Thymus (tissue), 11 donors: ENCODE measurements around the gene SUSD3. TPM values are rescaled to one million over a fixed set of nuclear protein-coding genes. Genes with fewer than 3 reads are reported as not detected.

Experiments
- DNase-seq, 9 donors: peaks; one replicate each; pipeline ENCODE4 v3.0.0-alpha.2; 2013; ENCODE audit warnings: low spot score in 9 of 9, low read depth in 6 of 9, missing footprints in 1 of 9
- H3K27ac ChIP-seq, 2 donors: one replicate each; pipeline ENCODE4 v1.5.1; 2013; ENCODE audit warnings: control low read depth in 1 of 2, low read depth in 1 of 2, low read length in 1 of 2, mild to moderate bottlenecking in 1 of 2, moderate library complexity in 1 of 2
- H3K27me3 ChIP-seq, 2 donors: one replicate each; pipeline ENCODE4 v1.5.1; 2013; ENCODE audit warnings: low read length in 1 of 2; ENCODE audit not compliant: control insufficient read depth in 2 of 2, insufficient read depth in 1 of 2
- H3K36me3 ChIP-seq, 2 donors: one replicate each; pipeline ENCODE4 v1.5.1; 2013; ENCODE audit warnings: low read length in 1 of 2, mild to moderate bottlenecking in 1 of 2, moderate library complexity in 1 of 2; ENCODE audit not compliant: control insufficient read depth in 2 of 2, insufficient read depth in 2 of 2
- H3K4me1 ChIP-seq, 2 donors: one replicate each; pipeline ENCODE4 v1.5.1; 2013; ENCODE audit warnings: low read length in 2 of 2; ENCODE audit not compliant: control insufficient read depth in 2 of 2, insufficient read depth in 2 of 2
- H3K4me3 ChIP-seq, 2 donors: one replicate each; pipeline ENCODE4 v1.5.1; 2013; ENCODE audit warnings: low read length in 2 of 2, control low read depth in 1 of 2, mild to moderate bottlenecking in 1 of 2
- H3K9me3 ChIP-seq, 2 donors: one replicate each; pipeline ENCODE4 v1.5.1; 2013; ENCODE audit warnings: low read length in 1 of 2, mild to moderate bottlenecking in 1 of 2; ENCODE audit not compliant: control insufficient read depth in 2 of 2, insufficient read depth in 1 of 2
- WGBS: extraction: QIAGEN DNeasy Blood & Tissue Kit; methylation state at CpG from one replicate; pipeline ENCODE4 v1.1.7; 2013; 5-methylcytosine and 5-hydroxymethylcytosine counted together
- polyA plus RNA-seq: library from polyadenylated mRNA; stranded (reverse); fragments of 200-250 nt; gene quantifications from one replicate; pipeline ENCODE4 v1.2.3, GENCODE V29; 2013
- total RNA-seq: library from RNA; stranded (reverse); fragments of 120-200 nt; gene quantifications from one replicate; pipeline ENCODE4 v1.2.4, GENCODE V29; 2013
- donor health status: healthy.

Gene SUSD3
- total and polyA plus RNA-seq, 2 donors: 31.0 to 43.8 TPM

GRCh38 chr9:93084471-93084881 lies 26.0 kb downstream of the SUSD3 start:
- DNase-seq: no peak
- peaks cover 2 to 3% of the 10 kb centered on the region in 2 donors for H3K9me3 ChIP-seq
- 99% methylated on average over 6 of the region's 6 CpGs for WGBS
- H3K4me1 ChIP-seq: peaks cover 5 to 11% of the 10 kb centered on the region in 2 donors
- no peak overlapping the region for H3K27ac ChIP-seq
- peaks cover 38 to 39% of the 10 kb centered on the region in 2 donors for H3K36me3 ChIP-seq
- H3K4me3 ChIP-seq: no peak overlapping the region
- H3K27me3 ChIP-seq: no peaks in the 10 kb centered on the region

- H3K36me3 ChIP-seq: peaks cover 35 to 36% of the 10 kb centered on the region in 2 donors
- no peak for DNase-seq
- peaks cover 2 to 3% of the 10 kb centered on the region in 2 donors for H3K9me3 ChIP-seq
- H3K4me3 ChIP-seq: no peak overlapping the region
- H3K27me3 ChIP-seq: no peaks in the 10 kb centered on the region
- WGBS: 97% methylated on average over 4 of the region's 4 CpGs
- H3K27ac ChIP-seq: no peak overlapping the region
- peaks cover 5 to 11% of the 10 kb centered on the region in 2 donors for H3K4me1 ChIP-seq
Measured at GRCh38 chr9:93085676-93086075, 27.2 kb downstream of the SUSD3 start.

GRCh38 chr9:93086447-93087224 lies 28.1 kb downstream of the SUSD3 start:
- 94% methylated on average over 8 of the region's 8 CpGs for WGBS
- peaks cover 5 to 11% of the 10 kb centered on the region in 2 donors for H3K4me1 ChIP-seq
- peaks cover 2 to 3% of the 10 kb centered on the region in 2 donors for H3K9me3 ChIP-seq
- H3K27ac ChIP-seq: no peak overlapping the region
- H3K4me3 ChIP-seq: no peak overlapping the region
- no peaks in the 10 kb centered on the region for H3K27me3 ChIP-seq
- no peak for DNase-seq
- H3K36me3 ChIP-seq: peaks cover 26 to 29% of the 10 kb centered on the region in 2 donors

GRCh38 chr9:93087971-93088655 lies 29.6 kb downstream of the SUSD3 start:
- no peaks in the 10 kb centered on the region for H3K27me3 ChIP-seq
- H3K36me3 ChIP-seq: peaks cover 24 to 25% of the 10 kb centered on the region in 2 donors
- H3K4me3 ChIP-seq: no peak overlapping the region
- DNase-seq: no peak
- H3K27ac ChIP-seq: no peak overlapping the region
- H3K4me1 ChIP-seq: peaks cover 2 to 15% of the 10 kb centered on the region in 2 donors
- WGBS: 99% methylated on average over 12 of the region's 12 CpGs
- H3K9me3 ChIP-seq: peaks cover 2 to 3% of the 10 kb centered on the region in 2 donors

GRCh38 chr9:93088656-93089015 lies 30.1 kb downstream of the SUSD3 start:
- Histone ChIP-seq H3K4me1 (peaks cover under 1 to 16% of the 10 kb centered on the region in 2 donors), H3K4me3 (no peak overlapping the region), H3K36me3 (peaks cover 24 to 25% of the 10 kb centered on the region in 2 donors), H3K27ac (no peak overlapping the region), H3K27me3 (no peaks in the 10 kb centered on the region), H3K9me3 (peaks cover 2 to 3% of the 10 kb centered on the region in 2 donors)
- DNase-seq: no peak
- WGBS: 96% methylated on average over 4 of the region's 4 CpGs

- H3K4me3 ChIP-seq: no peak overlapping the region
- DNase-seq: no peak
- H3K27me3 ChIP-seq: no peaks in the 10 kb centered on the region
- peaks cover 2 to 3% of the 10 kb centered on the region in 2 donors for H3K9me3 ChIP-seq
- 97% methylated on average over 5 of the region's 5 CpGs for WGBS
- peaks cover 23 to 24% of the 10 kb centered on the region in 2 donors for H3K36me3 ChIP-seq
- H3K27ac ChIP-seq: no peak overlapping the region
- H3K4me1 ChIP-seq: peaks cover 3 to 20% of the 10 kb centered on the region in 2 donors
Measured at GRCh38 chr9:93089024-93089423, 30.5 kb downstream of the SUSD3 start.

- no peak overlapping the region for H3K27ac ChIP-seq
- peaks cover 2 to 3% of the 10 kb centered on the region in 2 donors for H3K9me3 ChIP-seq
- no peaks in the 10 kb centered on the region for H3K27me3 ChIP-seq
- H3K4me3 ChIP-seq: no peak overlapping the region
- peaks cover 6 to 25% of the 10 kb centered on the region in 2 donors for H3K4me1 ChIP-seq
- H3K36me3 ChIP-seq: peaks cover 18 to 22% of the 10 kb centered on the region in 2 donors
- WGBS: 97% methylated on average over 12 of the region's 12 CpGs
- DNase-seq: no peak
Measured at GRCh38 chr9:93089481-93089991, 31.0 kb downstream of the SUSD3 start.

GRCh38 chr9:93090091-93090655 lies 31.7 kb downstream of the SUSD3 start:
- Histone ChIP-seq H3K27me3 (no peaks in the 10 kb centered on the region), H3K27ac (no peak overlapping the region), H3K4me3 (no peak overlapping the region), H3K4me1 (peaks cover 12 to 32% of the 10 kb centered on the region in 2 donors), H3K9me3 (peaks cover 2 to 3% of the 10 kb centered on the region in 2 donors), H3K36me3 (peaks cover 13 to 17% of the 10 kb centered on the region in 2 donors)
- 98% methylated on average over 8 of the region's 8 CpGs for WGBS
- no peak for DNase-seq

GRCh38 chr9:93091056-93091452 lies 32.6 kb downstream of the SUSD3 start:
- H3K4me3 ChIP-seq: no peak overlapping the region
- H3K27me3 ChIP-seq: no peaks in the 10 kb centered on the region
- H3K9me3 ChIP-seq: no peaks in the 10 kb centered on the region
- H3K27ac ChIP-seq: no peak overlapping the region
- 95% methylated on average over 4 of the region's 4 CpGs for WGBS
- H3K4me1 ChIP-seq: peaks cover 12 to 33% of the 10 kb centered on the region in 2 donors
- H3K36me3 ChIP-seq: peaks cover 6 to 9% of the 10 kb centered on the region in 2 donors
- DNase-seq: no peak
